ENCODE data around the gene SLC8A2.

Gene SLC8A2

GRCh38 chr19:47511681-47512080, 40.0 kb upstream of the SLC8A2 start:
- Histone ChIP-seq H3K79me2 (ENCODE audit: insufficient read depth, low read length) (peaks cover 30% of the 10 kb centered on the region), H3K9me2 (ENCODE audit: low read depth, low read length) (no peaks in the 10 kb centered on the region), H3K27me3 (ENCODE audit: insufficient read depth, low read length) (no peaks in the 10 kb centered on the region), H3K36me3 (ENCODE audit: insufficient read depth, low read length) (peaks cover 7% of the 10 kb centered on the region; the same call in 1 of the 2 replicates), H3K4me2 (ENCODE audit: low read length) (no peak overlapping the region), H3K9ac (ENCODE audit: low read length) (no peak overlapping the region; the same call in 1 of the 2 replicates), H3F3A (ENCODE audit: insufficient read depth, low read length) (no peaks in the 10 kb centered on the region), H2AFZ (ENCODE audit: low read length) (no peak overlapping the region), H3K27ac (ENCODE audit: low read depth, low read length, poor library complexity, severe bottlenecking) (no peak overlapping the region), H3K9me3 (ENCODE audit: low read length) (no peaks in the 10 kb centered on the region), H3K4me3 (ENCODE audit: low read depth, low read length, poor library complexity, severe bottlenecking) (no peak overlapping the region), H3K4me1 (ENCODE audit: insufficient read depth, low read length, severe bottlenecking) (peaks cover 30% of the 10 kb centered on the region), H4K20me1 (ENCODE audit: insufficient read depth, low read length) (no peaks in the 10 kb centered on the region)
- TF ChIP-seq CTCF (IDR thresholded peaks at IDR 0.05; ENCODE audit: low read length) (no peak), EZH2 (IDR thresholded peaks at IDR 0.05; ENCODE audit: borderline replicate concordance, low read length) (no peak)

GRCh38 chr19:47511128-47511517, 39.4 kb upstream of the SLC8A2 start:
- Histone ChIP-seq H3K4me3 (ENCODE audit: low read depth, low read length, poor library complexity, severe bottlenecking) (no peak overlapping the region), H3K79me2 (ENCODE audit: insufficient read depth, low read length) (peaks cover 30% of the 10 kb centered on the region), H4K20me1 (ENCODE audit: insufficient read depth, low read length) (no peaks in the 10 kb centered on the region), H3F3A (ENCODE audit: insufficient read depth, low read length) (no peaks in the 10 kb centered on the region), H3K9me3 (ENCODE audit: low read length) (no peaks in the 10 kb centered on the region), H2AFZ (ENCODE audit: low read length) (no peak overlapping the region), H3K4me2 (ENCODE audit: low read length) (no peak overlapping the region), H3K27ac (ENCODE audit: low read depth, low read length, poor library complexity, severe bottlenecking) (no peak overlapping the region), H3K9ac (ENCODE audit: low read length) (no peak overlapping the region), H3K9me2 (ENCODE audit: low read depth, low read length) (no peaks in the 10 kb centered on the region), H3K4me1 (ENCODE audit: insufficient read depth, low read length, severe bottlenecking) (peaks cover 30% of the 10 kb centered on the region), H3K27me3 (ENCODE audit: insufficient read depth, low read length) (no peaks in the 10 kb centered on the region), H3K36me3 (ENCODE audit: insufficient read depth, low read length) (peaks cover 7% of the 10 kb centered on the region; the same call in 1 of the 2 replicates)
- TF ChIP-seq CTCF (IDR thresholded peaks at IDR 0.05; ENCODE audit: low read length) (no peak), EZH2 (IDR thresholded peaks at IDR 0.05; ENCODE audit: borderline replicate concordance, low read length) (no peak)

GRCh38 chr19:47510516-47511127, 38.9 kb upstream of the SLC8A2 start:
- Histone ChIP-seq H3F3A (ENCODE audit: insufficient read depth, low read length) (no peaks in the 10 kb centered on the region), H3K4me3 (ENCODE audit: low read depth, low read length, poor library complexity, severe bottlenecking) (no peak overlapping the region), H4K20me1 (ENCODE audit: insufficient read depth, low read length) (no peaks in the 10 kb centered on the region), H3K36me3 (ENCODE audit: insufficient read depth, low read length) (peaks cover 7% of the 10 kb centered on the region; the same call in 1 of the 2 replicates), H3K9ac (ENCODE audit: low read length) (no peak overlapping the region), H3K27ac (ENCODE audit: low read depth, low read length, poor library complexity, severe bottlenecking) (no peak overlapping the region), H3K79me2 (ENCODE audit: insufficient read depth, low read length) (peaks cover 30% of the 10 kb centered on the region), H3K4me1 (ENCODE audit: insufficient read depth, low read length, severe bottlenecking) (peaks cover 26% of the 10 kb centered on the region), H3K4me2 (ENCODE audit: low read length) (no peak overlapping the region), H3K9me2 (ENCODE audit: low read depth, low read length) (no peaks in the 10 kb centered on the region), H2AFZ (ENCODE audit: low read length) (no peak overlapping the region), H3K27me3 (ENCODE audit: insufficient read depth, low read length) (no peaks in the 10 kb centered on the region), H3K9me3 (ENCODE audit: low read length) (no peaks in the 10 kb centered on the region)
- TF ChIP-seq CTCF (IDR thresholded peaks at IDR 0.05; ENCODE audit: low read length) (no peak; the same call in 1 of the 2 replicates), EZH2 (IDR thresholded peaks at IDR 0.05; ENCODE audit: borderline replicate concordance, low read length) (no peak)
